Measurements from ENCODE around the gene G2E3. TPM values are rescaled to one million over a fixed set of nuclear protein-coding genes. Genes with fewer than 3 reads are reported as not detected.

Gene G2E3
- total and polyA plus RNA-seq, 2 of the 13 experiments (the other 11 are each of a cell fraction or from before 2014, with no cell fraction given) = 22.8 to 63.0 TPM

- FAIRE-seq (no peak), ATAC-seq (no peak), DNase-seq (ENCODE audit: low spot score) (no peak)
- no peaks in the 10 kb centered on the region for H3K9me3 ChIP-seq (ENCODE audit: low read length)
- no peak overlapping the region for H3K4me2 ChIP-seq (ENCODE audit: low read depth, low read length)
- TF ChIP-seq, protein P1, sequence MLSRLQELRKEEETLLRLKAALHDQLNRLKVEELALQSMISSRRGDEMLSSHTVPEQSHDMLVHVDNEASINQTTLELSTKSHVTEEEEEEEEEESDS (CRISPR knock-in tag; IDR thresholded peaks at IDR 0.05; ENCODE audit: borderline replicate concordance) = peak; percentile 74; the same call in 1 of the 2 replicates
- TF ChIP-seq SNAPC2 (CRISPR knock-in tag; IDR thresholded peaks at IDR 0.05) (0 out of 2 replicates have a peak, but pooled peaks have one; percentile 30), ZNF777 (CRISPR knock-in tag; IDR thresholded peaks at IDR 0.05) (no peak), ZNF430 (CRISPR knock-in tag; IDR thresholded peaks at IDR 0.05) (no peak), BATF2 (CRISPR knock-in tag; IDR thresholded peaks at IDR 0.05) (no peak), SNRNP70 (IDR thresholded peaks at IDR 0.05; ENCODE audit: low read depth, low read length) (0 out of 2 replicates have a peak, but pooled peaks have one; percentile 56), ZNF264 (CRISPR knock-in tag; IDR thresholded peaks at IDR 0.05) (0 out of 2 replicates have a peak, but pooled peaks have one; percentile 2), ZNF549 (CRISPR knock-in tag; IDR thresholded peaks at IDR 0.05) (0 out of 2 replicates have a peak, but pooled peaks have one; percentile 7), ARID2 (CRISPR knock-in tag; IDR thresholded peaks at IDR 0.05; ENCODE audit: borderline replicate concordance) (peak; percentile 69; the same call in 1 of the 2 replicates), ZNF225 (CRISPR knock-in tag; IDR thresholded peaks at IDR 0.05) (no peak)
- peaks cover 100% of the 10 kb centered on the region for H3K79me2 ChIP-seq (ENCODE audit: insufficient read depth, low read length)
- WGBS (ENCODE audit: low lambda C conversion rate) = 97% methylated on average over 1 of the region's 1 CpG
- peaks cover 40% of the 10 kb centered on the region for H3K4me1 ChIP-seq (ENCODE audit: insufficient read depth, low read length)
- no peaks in the 10 kb centered on the region for H3K27me3 ChIP-seq (ENCODE audit: control insufficient read depth in 1 of 2, insufficient read depth in 2 of 2, low read length in 2 of 2)
- H3K9ac ChIP-seq (ENCODE audit: insufficient read depth, low read depth, low read length) = no peak overlapping the region
- BruUV-seq (replicated peaks) = no TSS peak
- intact Hi-C loops (cut with micrococcal nuclease; ENCODE audit: unreplicated experiment) (no loop called here), in situ Hi-C loops (cut with HindIII; ENCODE audit: extremely low pct_ligation_motif_present, low pct_unique_long_range_greater_than_20kb) (no loop called here)
- no peak overlapping the region for H3K27ac ChIP-seq (ENCODE audit: extremely low read length, insufficient read depth, low read length)
- POLR2A ChIA-PET = no interaction called here
- 0 out of 5 replicates have a peak, but pooled peaks cover 0 to 8% of the 10 kb centered on the region in 2 experiments for H3K36me3 ChIP-seq (replicated peaks in 1 of 2; ENCODE audit: control insufficient read depth in 1 of 2, insufficient read depth in 2 of 2, low read length in 2 of 2)
- peaks cover 19% of the 10 kb centered on the region for H4K20me1 ChIP-seq (ENCODE audit: insufficient read depth, low read length)
- no peak overlapping the region for H2AFZ ChIP-seq (ENCODE audit: low read length)
- H3K4me3 ChIP-seq (replicated peaks in 1 of 3; ENCODE audit: insufficient read depth in 1 of 3, low read depth in 2 of 3, low read length in 3 of 3) = no peak overlapping the region
- CTCF ChIA-PET (ENCODE audit: low intra/inter-chr PET ratio, low total read pairs) = no interaction called here
Observed at GRCh38 chr14:30572771-30573170, 13.8 kb downstream of the G2E3 start.
